HG03558 (cell line): ENCODE measurements around the gene PPP2R1A.

Experiments used
- ATAC-seq: cut with Tn5 transposase; IDR thresholded peaks from one replicate; pipeline ENCODE4 v1.9.1; 2021; ENCODE audit warnings: moderate number of reproducible peaks; ENCODE audit not compliant: unreplicated experiment; ENCODE audit errors: extremely low read depth

PPP2R1A gene

GRCh38 chr19:52189735-52190486, at the start of gene PPP2R1A:
TSS of gene PPP2R1A (plus strand) at chr19:52190052. CDS start at chr19:52190097, 45 bp downstream.
- peak; percentile 74 for ATAC-seq

GRCh38 chr19:52141203-52141602, 48.6 kb upstream of the PPP2R1A start:
- ATAC-seq, result no peak

DNA sequence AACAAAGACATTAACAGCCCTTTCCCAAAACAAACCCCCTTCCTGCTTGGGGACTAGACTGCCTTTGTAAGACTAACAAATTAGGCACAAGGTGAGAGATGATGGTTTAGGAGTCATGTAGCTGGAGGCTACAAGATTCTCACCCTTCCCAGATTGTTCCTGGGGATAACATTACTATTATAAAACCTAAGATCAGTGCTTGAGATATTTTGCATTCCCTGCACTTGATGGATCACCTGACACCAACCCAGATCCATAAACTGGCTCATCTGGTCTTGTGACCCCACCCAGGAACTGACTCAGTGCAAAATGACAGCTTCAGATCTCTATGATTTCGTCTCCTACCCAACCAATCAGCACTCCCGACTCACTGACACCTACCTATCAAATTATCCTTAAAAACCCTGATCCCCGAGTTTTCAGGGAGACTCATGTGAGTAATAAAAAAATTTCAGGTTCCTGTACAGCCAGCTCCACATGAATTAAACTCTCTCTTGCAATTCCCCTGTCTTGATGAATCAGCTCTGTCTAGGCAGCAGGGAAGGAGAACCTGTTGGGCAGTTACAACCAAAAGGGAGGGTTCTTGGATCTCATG, 47.8 kb upstream of the PPP2R1A start:
- no peak for ATAC-seq

DNA sequence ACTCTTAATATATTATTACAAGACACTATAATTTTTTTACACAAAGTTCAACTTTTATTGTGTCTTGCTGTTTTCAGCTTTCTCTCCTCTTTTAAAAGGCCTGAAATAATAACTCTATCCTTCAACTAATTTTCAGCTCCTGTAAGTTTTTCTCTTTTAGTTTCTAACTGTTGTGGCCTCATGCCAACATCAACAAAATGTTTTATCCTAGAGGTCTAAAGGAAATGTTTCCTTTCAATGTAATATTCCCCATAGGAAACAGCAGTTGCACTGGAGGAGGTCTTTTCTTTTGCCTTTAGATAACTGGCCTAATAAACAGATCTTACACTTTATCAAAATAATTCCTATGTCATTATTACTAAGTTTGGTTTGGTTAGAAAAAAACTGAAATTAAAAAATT, 41.6 kb upstream of the PPP2R1A start:
- no peak for ATAC-seq

DNA sequence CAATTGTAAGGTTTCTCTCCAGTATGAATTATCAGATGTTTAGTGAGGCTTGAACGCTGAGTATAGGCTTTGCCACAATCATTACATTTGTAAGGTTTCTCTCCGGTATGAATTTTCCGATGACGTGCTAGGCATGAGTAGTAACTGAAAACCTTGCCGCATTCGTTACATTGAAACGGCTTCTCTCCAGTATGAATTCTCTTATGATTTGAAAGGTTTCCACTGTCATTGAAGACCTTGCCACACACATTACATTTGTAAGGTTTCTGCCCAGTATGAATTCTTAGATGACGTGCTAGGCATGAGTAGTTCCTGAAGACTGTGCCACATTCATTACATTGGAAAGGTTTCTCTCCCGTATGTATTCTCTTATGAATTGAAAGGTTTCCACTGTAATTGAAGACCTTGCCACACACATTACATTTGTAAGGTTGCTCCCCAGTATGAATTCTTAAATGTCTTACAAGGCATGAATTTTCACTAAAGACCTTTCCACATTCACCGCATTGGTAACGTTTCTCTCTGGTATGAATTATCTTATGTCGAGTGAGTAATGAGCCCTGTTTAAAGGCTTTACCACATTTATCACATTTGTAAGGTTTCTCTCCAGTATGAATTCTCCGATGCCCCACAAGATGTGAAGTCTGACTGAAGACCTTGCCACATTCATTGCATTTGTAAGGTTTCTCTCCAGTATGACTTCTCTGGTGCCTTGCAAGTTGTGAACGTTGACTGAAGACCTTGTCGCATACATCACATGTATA, 34.1 kb upstream of the PPP2R1A start:
- no peak for ATAC-seq

DNA sequence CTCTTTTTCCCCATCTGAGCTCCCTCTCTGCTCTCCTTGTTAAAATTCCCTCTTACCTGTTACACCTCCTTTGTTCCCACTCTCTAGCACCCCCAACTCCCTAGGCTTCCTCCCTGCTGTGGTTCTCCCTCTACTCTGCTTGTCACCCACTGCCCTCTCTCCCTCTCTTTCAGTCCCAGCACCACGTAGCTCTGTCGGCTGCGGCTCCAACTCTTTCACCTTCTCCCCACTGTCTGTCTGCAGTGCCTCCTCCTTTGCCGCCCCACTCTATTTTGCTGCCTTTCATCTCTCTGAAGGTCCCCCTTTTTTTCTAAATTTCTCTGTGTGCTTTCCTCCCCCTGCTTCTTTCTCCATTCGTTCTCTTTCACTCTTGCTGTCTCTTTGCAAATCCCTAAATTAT, 19.5 kb upstream of the PPP2R1A start:
- ATAC-seq, result no peak

DNA sequence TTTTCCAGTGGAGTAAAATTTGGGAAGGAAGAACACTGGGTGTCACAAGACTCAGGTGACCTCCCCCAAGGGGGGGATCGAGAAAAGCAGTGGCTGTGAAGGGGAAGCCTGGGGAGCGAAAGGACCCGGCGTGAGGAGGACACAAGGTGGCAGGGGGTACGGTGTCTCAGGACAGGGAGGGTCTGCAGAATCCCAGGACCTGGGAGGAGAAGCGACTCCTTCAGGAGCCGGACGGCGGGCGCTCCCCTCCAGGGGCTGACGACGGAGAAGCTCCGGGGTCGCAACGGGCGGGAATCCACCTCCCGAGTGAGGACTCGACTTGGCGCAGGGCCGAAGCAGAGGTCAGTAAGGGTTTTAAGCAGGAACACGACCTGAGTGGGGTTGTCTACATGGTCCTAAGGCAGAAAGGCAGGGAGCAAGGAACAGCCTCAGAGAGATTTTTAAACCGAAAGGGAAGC, 19.0 kb upstream of the PPP2R1A start:
- no peak for ATAC-seq

GRCh38 chr19:52171321-52172169, 18.3 kb upstream of the PPP2R1A start, which contains the start of gene ZNF836:
TSS of gene ZNF836 (minus strand) at chr19:52171621. CDS start at chr19:52168072, 3,549 bp downstream.
- ATAC-seq, result no peak

GRCh38 chr19:52172347-52172746, 17.5 kb upstream of the PPP2R1A start:
- ATAC-seq, result no peak

GRCh38 chr19:52176574-52176973, 13.3 kb upstream of the PPP2R1A start:
- no peak for ATAC-seq

GRCh38 chr19:52187407-52187806, 2.4 kb upstream of the PPP2R1A start:
- ATAC-seq, result no peak

GRCh38 chr19:52188822-52189734, 774 bp upstream of the PPP2R1A start:
- ATAC-seq, result peak; percentile 9

DNA sequence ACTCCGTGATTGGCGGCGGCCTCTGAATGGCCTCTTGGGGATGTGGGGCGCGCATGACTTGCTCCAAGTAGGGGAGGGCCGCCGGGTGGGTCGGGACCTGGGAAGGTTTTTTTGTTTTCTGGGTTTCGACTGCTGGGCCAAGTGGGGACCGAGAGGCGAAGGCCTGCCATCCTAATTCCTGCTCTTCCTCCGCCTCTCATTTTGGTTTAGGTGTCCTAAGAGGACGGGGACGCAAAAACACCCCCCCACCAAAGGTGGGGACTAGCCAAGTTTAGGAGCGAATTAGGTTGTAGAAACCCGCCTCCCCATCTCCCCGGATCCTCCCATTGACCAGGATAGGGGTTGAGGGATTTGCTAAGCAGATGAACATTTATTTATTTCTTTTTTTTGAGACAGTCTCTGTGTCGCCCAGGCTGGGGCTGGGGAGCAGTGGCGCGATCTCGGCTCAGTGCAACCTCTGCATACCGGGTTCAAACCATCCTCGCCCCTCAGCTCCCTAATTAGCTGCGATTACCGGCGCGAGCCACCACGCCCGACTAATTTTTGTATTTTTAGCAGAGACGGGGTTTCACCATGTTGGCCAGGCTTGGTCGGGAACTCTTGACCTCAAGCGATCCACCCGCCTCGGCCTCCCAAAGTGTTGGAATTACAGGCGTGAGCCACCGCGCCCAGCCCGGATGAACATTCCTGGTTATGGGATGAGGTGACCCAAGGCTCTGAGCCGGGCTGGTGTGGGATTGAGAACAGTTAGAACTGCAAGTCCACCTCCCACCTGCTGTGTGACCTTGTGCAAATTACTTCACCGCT, 838 bp downstream of the PPP2R1A start:
- no peak for ATAC-seq

DNA sequence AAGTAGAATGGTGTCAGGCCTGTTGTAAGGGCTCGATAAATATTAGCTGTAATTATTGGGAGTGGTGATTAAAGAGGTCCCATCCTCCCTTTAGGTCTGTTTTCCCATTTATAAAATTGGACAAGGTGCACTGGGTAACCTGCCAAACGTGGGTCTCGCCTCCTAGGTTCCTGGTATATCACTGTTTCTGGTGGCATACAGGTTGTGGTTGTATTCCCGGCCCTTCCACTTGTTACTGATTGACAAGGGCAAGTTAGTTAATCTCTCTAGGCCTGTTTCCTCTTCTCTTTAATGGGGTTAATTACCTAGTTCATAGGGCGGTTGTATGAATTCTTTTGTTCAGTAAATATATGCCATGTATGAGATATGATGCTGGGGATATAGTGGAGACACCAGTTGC, 1.5 kb downstream of the PPP2R1A start:
- no peak for ATAC-seq

- ATAC-seq, result no peak
These were observed 2.1 kb downstream of the PPP2R1A start for GRCh38 chr19:52191951-52192350.

DNA sequence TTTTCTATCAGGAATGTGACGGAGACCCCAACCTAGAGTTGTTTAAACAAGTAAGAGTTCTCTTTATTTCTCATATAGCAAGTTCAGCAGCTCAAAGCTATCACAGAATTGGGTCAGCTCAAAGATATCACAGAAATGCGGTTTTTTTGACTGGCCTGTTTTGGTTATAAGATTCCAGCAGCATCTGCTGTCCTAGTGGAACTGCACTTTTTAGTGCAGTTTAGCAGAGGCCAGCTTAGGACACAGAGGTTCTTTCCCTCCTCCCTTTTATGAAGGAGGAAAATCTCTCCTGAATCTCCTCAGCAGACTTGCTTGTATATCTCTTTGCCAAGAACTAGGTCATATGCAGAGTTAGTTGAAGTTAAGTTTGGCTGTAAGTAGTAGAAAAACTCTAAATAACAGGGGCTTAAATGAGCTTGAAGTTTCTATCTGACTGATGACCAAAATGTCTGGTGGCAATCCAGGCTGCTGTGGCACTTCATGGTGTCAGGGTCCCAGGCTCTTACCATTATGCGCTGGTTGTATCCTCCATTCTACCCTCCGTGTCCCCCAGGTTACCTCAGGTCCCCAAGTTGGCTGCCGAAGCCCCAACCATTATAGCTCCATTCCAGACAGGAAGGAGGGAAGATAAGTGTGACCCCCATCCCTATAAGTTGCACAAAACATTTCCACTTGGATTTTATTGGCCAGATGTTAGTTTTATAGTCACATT, 6.6 kb downstream of the PPP2R1A start:
- no peak for ATAC-seq

DNA sequence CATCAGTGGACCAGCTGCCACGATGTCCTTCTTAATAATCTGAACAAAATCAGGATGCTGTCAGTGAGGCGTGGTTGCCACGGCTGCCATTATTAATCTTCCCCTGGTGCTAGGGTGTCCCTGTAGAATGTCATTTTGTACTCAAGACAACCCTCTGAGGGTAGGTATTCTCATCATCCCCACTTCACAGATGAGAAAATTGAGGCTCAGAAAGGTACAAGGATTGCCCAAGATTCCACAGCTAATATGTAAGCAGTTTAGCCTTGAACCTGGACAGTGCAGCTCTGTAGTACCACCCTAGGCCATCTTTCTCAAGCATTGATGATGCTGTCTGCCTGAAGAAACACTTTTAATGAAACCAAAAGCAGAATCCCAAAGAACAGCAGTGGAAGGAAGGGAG, 8.1 kb downstream of the PPP2R1A start:
- no peak for ATAC-seq

DNA sequence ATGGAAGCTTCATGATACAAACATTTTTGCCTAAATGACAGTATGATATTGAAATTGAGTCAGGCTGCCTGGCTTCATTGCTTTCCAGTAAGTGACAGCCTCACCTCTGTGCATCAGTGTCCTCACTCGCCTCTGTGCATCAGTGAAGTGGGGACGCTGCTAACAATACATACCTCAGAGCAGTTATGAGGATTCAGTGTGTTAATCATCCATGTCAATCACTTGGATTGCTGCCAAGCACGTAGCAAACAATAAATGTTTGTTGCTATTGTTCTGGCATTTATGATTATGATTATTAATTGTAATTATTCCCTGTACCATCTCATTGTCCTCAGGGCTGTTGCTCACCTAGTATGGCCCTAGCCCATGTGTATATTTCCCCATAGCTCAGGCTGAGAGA, 8.8 kb downstream of the PPP2R1A start:
- ATAC-seq, result no peak
